Hippocampal formation (tissue), 2 donors: ENCODE measurements around the gene MAST4.
"Not testable (repeated sequence)": the region's sequence is repeated elsewhere in the genome, so short reads cannot be mapped to it uniquely, and the experiment has no call there.

Experiments used
- DNase-seq, 2 donors: peaks; one replicate each; lab custom pipeline; 2025; lab: John Stamatoyannopoulos, UW

The MAST4 gene

DNA sequence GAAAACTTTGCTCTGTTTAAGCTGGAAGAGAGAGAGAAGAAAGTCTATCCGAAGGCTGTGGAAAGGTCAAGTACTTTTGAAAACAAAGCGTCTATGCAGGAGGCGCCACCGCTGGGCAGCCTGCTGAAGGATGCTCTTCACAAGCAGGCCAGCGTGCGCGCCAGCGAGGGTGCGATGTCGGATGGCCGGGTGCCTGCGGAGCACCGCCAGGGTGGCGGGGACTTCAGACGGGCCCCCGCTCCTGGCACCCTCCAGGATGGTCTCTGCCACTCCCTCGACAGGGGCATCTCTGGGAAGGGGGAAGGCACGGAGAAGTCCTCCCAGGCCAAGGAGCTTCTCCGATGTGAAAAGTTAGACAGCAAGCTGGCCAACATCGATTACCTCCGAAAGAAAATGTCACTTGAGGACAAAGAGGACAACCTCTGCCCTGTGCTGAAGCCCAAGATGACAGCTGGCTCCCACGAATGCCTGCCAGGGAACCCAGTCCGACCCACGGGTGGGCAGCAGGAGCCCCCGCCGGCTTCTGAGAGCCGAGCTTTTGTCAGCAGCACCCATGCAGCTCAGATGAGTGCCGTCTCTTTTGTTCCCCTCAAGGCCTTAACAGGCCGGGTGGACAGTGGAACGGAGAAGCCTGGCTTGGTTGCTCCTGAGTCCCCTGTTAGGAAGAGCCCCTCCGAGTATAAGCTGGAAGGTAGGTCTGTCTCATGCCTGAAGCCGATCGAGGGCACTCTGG is 567.8 kb downstream of the MAST4 start:
- no peak for DNase-seq

DNA sequence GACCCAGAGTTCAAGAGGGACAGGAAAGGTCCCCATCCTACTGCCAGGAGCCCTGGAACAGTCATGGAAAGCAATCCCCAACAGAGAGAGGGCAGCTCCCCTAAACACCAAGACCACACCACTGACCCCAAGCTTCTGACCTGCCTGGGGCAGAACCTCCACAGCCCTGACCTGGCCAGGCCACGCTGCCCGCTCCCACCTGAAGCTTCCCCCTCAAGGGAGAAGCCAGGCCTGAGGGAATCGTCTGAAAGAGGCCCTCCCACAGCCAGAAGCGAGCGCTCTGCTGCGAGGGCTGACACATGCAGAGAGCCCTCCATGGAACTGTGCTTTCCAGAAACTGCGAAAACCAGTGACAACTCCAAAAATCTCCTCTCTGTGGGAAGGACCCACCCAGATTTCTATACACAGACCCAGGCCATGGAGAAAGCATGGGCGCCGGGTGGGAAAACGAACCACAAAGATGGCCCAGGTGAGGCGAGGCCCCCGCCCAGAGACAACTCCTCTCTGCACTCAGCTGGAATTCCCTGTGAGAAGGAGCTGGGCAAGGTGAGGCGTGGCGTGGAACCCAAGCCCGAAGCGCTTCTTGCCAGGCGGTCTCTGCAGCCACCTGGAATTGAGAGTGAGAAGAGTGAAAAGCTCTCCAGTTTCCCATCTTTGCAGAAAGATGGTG is 568.8 kb downstream of the MAST4 start:
- no peak for DNase-seq

DNA sequence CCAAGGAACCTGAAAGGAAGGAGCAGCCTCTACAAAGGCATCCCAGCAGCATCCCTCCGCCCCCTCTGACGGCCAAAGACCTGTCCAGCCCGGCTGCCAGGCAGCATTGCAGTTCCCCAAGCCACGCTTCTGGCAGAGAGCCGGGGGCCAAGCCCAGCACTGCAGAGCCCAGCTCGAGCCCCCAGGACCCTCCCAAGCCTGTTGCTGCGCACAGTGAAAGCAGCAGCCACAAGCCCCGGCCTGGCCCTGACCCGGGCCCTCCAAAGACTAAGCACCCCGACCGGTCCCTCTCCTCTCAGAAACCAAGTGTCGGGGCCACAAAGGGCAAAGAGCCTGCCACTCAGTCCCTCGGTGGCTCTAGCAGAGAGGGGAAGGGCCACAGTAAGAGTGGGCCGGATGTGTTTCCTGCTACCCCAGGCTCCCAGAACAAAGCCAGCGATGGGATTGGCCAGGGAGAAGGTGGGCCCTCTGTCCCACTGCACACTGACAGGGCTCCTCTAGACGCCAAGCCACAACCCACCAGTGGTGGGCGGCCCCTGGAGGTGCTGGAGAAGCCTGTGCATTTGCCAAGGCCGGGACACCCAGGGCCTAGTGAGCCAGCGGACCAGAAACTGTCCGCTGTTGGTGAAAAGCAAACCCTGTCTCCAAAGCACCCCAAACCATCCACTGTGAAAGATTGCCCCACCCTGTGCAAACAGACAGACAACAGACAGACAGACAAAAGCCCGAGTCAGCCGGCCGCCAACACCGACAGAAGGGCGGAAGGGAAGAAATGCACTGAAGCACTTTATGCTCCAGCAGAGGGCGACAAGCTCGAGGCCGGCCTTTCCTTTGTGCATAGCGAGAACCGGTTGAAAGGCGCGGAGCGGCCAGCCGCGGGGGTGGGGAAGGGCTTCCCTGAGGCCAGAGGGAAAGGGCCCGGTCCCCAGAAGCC is 569.6 kb downstream of the MAST4 start:
- DNase-seq, result peak; percentile 73 to 80

DNA sequence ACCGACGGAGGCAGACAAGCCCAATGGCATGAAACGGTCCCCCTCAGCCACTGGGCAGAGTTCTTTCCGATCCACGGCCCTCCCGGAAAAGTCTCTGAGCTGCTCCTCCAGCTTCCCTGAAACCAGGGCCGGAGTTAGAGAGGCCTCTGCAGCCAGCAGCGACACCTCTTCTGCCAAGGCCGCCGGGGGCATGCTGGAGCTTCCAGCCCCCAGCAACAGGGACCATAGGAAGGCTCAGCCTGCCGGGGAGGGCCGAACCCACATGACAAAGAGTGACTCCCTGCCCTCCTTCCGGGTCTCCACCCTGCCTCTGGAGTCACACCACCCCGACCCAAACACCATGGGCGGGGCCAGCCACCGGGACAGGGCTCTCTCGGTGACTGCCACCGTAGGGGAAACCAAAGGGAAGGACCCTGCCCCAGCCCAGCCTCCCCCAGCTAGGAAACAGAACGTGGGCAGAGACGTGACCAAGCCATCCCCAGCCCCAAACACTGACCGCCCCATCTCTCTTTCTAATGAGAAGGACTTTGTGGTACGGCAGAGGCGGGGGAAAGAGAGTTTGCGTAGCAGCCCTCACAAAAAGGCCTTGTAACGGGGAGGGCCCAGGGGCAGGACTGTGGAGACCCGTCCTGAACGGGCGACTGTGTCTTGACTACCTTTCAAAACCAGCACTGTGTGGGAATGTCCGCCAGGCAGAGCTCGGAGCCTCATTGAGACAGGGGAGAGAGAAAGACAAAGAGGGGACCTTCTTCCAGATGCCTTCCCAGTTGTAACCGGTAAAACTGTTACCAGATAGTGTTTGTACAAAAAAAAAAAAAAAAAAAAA is 570.5 kb downstream of the MAST4 start:
- DNase-seq, result no peak

DNA sequence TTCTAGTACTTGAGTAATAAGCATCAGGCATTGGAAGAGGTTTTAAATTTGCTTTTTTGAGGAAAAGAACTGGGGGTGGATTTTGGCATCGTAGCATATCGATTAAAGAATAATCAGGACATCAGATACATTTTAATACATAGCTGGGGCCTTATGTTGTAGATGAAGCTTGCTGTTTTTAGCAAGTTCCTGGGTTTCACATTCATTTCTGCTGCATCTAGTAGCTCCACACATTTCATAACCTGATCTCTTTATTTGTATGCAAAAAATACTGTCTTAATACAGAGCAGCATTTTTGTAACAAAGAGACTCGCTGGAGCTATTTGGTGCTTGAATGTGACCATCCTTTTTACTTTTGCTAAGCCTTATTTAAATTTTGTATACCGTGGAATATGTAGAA is 571.9 kb downstream of the MAST4 start:
- no peak for DNase-seq

DNA sequence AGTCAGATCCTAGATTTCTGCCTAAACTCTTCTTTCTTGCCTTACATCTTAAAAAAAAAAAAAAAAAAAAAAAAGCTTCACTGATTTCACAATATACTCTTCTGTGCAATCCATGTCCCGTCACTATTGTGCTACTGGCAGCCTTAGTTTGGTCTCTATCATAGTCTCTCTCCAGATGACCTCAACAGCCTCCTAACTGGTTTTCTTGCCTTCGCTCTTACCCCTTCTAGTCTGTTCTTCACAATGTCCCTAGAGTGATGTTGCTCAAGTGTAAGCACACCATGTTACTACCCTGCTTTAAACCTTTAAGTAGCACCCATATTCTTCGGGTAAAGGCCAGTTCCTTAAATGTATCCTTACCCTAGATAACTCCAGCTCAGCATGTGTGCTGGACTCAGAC is 574.6 kb downstream of the MAST4 start:
- no peak for DNase-seq

DNA sequence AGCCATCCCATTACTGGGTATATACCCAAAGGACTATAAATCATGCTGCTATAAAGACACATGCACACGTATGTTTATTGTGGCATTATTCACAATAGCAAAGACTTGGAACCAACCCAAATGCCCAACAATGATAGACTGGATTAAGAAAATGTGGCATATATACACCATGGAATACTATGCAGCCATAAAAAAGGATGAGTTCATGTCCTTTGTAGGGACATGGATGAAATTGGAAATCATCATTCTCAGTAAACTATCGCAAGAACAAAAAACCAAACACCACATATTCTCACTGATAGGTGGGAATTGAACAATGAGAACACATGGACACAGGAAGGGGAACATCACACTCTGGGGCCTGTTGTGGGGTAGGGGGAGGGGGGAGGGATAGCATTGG is 577.2 kb downstream of the MAST4 start:
- not testable (repeated sequence) for DNase-seq

DNA sequence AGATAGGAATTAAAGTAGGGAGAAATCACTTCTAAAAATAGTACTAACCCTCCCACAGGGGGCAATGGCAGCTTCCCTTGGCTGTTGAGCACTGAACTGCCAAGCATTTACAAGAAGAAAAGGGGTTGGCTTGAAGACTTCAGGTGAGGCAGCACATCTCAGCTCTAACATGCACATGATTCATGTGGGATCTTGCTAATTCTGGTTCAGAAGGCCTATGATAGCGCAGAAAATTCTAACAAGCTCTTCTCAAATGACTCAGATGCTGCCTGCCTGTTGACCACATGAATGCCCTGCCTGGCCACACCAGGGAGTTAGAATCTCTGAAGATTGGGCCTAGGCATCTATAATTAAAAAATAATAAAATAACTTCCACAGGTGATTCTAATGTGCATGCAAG is 577.8 kb downstream of the MAST4 start:
- no peak for DNase-seq

DNA sequence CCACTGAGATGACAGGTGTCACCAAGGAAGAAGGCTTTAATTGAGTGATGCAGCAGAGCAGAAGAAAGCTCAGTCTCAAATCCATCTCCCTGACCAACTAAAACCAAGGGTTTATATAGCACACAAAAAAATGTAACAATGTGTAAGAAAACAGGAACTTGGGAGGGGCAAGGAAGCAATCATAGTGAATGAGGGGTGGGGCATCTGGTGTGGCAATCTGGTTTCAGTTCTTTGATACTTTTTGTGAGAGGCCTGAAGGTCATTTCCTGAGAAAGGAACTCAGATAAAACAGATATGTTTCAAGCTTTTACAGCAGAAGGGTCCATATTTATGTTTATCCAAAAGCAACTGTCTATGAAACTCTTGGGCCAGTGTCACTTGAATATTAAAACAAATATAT is 580.7 kb downstream of the MAST4 start:
- no peak for DNase-seq

DNA sequence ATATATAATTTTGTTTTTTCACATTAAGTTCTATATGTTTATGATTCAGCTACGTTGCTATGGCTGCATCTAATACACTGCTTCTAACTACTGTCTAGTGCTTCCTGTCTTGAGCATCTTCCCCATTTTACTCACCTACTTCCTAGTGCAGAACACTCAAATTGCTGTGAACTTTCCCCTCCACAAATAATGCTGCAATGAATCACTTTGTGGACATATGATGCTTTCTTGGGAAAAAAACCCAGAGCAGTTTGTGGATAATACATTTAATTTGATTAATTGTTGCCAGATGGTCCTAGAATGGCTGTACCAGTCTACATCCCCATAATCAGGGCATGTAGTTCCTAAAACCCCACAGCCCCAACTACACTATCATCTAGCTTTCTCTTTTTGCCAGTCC is 581.9 kb downstream of the MAST4 start:
- no peak for DNase-seq

DNA sequence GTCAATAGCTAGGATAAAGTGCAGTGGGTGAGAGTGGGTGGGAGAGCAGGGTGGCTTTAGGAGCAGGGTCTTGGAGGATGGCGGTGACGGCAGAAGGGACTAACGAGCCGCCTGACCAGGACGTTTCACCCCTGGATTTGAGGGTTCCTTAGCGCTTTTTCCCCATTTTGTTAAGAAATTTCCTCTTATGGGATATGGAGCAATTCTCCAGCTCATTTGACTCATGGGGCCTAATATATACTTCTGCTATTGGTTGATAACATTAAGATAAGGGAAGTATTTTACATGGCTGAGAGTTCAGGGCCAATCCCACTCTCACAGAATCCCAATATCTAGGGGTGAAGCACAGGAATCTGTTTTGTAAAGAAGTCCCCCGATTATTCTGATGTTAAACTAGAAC is 582.8 kb downstream of the MAST4 start:
- DNase-seq, result no peak

DNA sequence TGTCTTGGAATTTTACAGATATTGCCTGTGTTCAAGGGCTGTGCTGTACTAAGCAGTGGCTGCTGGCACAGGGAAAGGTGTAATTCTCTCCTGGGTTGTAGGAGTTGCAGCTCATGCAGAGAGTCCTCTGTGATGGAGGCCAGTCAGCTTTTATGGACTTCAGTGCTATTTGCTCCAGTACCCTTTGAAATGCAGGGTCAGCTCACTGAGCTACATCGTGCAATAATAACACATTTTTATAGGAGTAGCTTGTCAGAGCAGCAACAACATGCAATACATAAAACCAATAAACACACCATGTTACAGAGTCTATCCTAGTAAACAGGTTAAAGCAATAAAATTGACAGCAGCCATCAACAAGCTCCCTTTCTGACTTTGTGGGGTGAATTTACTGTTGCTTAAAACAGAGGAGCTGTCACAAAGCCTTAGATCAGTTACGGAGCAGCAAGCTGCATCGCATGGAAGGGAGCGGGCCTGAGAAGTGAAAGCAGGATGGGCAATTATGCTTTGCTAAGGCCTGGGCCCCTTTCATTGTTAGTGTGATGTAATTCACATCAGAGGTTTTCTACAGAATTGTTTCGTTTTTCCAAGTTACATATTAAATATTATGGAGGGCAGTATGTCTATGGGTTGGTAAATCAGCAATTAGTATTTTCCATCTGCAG is 583.6 kb downstream of the MAST4 start:
- no peak for DNase-seq

DNA sequence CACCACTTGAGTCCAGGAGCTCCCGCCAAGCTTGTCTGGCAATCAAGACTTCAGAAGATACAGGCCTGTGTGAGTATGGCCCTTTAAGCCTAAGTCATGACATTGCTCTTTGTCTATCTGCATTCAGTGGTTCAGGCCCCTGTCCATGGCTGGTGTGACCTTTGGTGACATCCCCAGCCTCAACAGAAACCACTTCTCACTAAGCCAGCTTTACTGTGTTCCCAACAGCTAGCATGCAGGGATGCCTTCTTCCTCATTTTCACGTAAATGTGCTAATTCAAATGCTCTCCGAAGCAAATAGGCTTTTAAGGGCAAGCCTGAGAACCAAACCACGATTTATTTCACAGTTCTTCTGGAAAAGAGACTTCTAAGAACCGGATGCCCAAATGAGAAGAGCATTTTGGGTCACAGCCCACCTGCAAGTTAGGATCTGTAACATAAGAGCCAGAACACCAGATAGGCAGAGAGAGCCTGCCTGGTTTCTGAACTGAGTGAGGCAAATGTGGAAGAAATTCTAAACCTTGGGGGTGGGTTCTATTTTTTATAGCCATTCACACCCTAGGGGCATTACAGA is 585.5 kb downstream of the MAST4 start:
- no peak for DNase-seq

DNA sequence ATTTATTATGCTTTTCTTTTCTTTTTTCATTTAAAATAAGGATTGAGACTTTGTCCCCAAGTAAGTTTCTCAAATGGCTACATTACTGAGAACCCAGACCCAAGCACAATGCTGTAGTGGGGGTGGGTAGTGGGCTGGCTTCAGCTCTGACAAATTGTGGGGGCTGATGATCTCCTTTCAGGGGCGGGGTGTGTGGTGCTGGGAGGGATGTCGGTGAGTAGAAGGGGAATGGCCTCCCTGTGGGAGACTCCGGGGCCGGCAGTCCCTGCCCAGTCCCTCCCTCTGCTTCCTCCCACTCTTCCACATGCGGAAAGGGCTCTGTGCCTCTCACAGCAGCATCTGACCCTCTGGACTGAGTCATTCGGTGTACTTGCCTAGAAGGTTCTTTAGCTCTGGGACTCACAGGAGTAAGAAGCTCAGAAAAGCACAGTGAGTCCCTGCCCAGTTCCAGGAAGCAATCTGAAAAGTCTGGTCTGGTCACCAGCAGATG is 586.2 kb downstream of the MAST4 start:
- no peak for DNase-seq

DNA sequence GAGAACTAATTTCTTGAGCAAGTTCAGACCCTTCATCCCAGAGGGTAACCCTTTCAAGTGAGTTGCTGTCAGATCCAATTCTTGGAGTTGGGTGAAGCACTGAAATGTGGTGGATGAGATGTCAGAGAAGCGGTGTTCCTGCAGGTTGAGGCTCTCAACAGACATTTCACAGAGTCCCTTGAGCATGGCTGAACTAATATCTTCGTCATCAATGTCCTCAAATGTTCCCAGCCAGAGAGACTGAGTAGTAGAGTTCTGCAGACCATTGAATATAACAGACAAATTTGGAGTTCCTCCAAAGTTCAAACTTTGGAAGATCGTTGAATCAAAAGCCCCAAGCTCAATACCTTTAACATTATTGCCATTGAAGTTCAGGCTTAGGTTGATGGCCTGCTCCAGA is 587.7 kb downstream of the MAST4 start:
- no peak for DNase-seq

DNA sequence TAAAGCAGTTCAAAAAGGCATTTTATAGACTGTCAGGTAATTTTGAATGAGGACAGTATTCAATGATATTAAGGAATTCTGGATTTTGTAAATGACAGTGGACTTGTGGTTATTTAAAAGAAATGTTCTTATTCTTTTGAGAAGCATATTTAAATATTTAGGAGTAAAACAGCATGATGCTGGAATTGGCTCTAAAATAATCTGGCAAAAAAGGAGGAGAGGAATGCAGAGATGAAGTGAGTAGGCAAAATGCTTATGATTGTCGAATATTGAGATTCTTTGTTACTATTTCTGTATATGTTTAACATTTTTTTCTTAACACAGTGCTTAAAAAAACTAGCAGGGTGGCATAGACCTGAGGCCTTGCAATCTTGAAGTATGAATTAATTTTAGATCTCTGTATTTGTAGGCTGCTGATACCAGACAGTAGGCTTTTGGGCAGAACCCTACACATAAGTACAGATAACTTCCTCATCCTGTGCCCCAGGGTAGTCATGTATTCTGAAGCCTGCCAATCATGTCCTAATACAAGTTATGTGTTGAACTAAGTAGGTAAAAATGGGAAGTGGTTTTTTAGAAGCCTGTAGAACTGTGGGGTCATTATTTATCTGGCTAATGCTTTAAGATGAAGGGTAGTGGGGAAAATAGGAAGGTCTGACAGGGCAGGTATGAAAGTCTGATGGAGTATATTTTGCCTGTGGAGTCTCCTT is 591.0 kb downstream of the MAST4 start:
- no peak for DNase-seq

DNA sequence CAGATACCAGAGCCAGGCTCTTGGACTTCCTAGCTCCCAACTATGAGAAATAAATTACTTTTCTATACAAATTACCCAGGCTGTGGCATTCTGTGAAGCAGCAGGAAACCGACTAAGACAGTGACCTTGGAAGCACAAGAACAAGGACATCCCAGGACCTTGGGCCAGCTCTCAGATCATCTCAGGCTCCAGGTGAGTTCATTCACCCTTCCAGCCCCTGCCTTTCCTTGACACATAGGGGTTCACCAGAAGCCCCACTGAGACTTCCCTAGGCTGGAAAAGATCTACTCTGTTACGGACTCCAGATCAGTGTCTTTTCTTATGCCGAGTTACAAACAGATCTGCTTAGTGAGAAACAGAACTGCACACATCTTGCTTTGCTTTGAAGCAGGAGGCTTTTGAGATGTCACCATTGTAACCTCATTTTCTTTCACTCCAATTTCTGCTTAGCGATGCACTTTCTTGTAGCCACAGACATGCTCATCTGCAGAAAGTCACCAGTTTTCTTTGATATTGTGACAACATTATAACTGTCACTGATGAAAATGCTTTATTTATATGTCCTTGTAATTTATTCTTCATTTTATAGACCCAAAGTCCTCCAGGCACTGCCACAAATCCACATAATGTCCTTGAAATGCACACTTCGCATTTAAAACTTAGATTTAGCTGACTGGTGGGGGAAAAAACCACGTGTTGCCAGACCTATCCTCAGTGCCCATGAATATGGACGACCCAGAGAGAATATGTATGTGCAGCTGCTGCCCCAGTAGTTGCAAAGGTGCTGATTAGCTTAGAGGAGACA is 592.3 kb downstream of the MAST4 start:
- DNase-seq, result no peak

DNA sequence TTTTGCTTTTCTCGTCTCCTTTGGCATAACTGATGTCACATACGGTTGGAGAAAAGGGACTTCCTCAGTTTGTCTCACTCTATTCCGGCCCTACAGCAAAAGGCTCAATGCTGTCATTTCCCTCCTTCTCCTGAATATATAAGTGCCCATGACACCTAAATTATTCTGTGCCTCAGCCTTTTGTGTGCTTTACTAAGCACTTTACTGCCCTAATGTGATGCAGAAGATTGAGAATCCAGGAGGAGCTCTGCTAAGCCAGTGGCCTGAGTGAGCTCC is 592.8 kb downstream of the MAST4 start:
- DNase-seq, result no peak

DNA sequence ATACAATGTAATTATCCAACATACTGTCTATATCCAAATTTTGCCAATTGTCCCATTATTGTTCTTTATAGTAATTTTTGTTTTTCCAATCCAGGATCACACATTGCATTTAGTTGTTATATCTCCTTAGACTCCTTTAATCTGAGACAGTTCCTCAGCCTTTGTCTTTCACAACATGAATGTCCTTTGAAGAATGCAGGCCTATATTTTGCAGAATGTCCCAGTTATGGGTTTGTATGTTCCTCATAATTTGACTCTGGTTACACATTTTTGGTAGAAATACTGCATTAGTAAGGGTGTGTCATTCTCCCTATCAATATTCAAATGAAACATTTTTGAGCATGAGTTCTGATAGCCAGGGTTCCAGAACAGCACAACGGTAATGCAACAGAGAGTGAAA is 593.7 kb downstream of the MAST4 start:
- DNase-seq, result no peak

DNA sequence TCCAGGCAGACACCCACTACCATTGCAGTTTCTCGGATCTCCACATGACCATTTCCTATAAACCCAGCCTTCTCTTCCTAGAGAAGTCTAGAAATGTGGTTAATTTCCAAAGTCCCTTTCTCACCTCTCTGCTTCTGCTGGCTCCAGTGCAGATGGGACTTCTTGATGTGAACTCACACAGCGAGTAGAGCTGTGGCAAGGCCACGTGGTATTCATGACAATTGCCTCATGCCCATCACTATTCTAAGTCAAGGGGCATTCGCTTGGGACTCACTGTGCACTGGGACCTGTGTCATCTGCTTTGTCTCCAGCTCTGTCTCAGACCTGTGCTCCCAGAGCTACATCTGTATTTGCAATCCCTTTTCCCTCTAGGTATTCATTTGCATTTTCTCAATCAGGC is 594.2 kb downstream of the MAST4 start:
- DNase-seq, result no peak
